SIG-M5 (cell line): ENCODE results near the gene ROPN1B.

Experiments
- DNase-seq: peaks from one replicate; lab custom pipeline; 2025; lab: John Stamatoyannopoulos, UW

Gene ROPN1B

GRCh38 chr3:126005951-126006350 lies 37.0 kb downstream of the ROPN1B start:
- DNase-seq: no peak

GRCh38 chr3:126008219-126008618 lies 39.2 kb downstream of the ROPN1B start:
- DNase-seq: no peak

GRCh38 chr3:126009181-126009580 lies 40.2 kb downstream of the ROPN1B start:
- no peak for DNase-seq

- DNase-seq: no peak
Observed at GRCh38 chr3:126013751-126014156, 44.8 kb downstream of the ROPN1B start.

- DNase-seq: no peak
Observed at GRCh38 chr3:126014252-126014651, 45.3 kb downstream of the ROPN1B start.

- DNase-seq: no peak
Observed at GRCh38 chr3:126015075-126015474, 46.1 kb downstream of the ROPN1B start.

GRCh38 chr3:126016616-126017015 lies 47.6 kb downstream of the ROPN1B start:
- DNase-seq: no peak

- no peak for DNase-seq
Observed at GRCh38 chr3:126017362-126017761, 48.4 kb downstream of the ROPN1B start.

GRCh38 chr3:126018545-126018944 lies 49.6 kb downstream of the ROPN1B start:
- DNase-seq: no peak

GRCh38 chr3:126018995-126019394 lies 50.0 kb downstream of the ROPN1B start:
- DNase-seq: no peak

GRCh38 chr3:126019683-126020082 lies 50.7 kb downstream of the ROPN1B start:
- no peak for DNase-seq

- no peak for DNase-seq
Observed at GRCh38 chr3:126021224-126021623, 52.2 kb downstream of the ROPN1B start.

GRCh38 chr3:126021702-126022101 lies 52.7 kb downstream of the ROPN1B start:
- no peak for DNase-seq

GRCh38 chr3:126022741-126023359 lies 53.9 kb downstream of the ROPN1B start:
- DNase-seq: no peak

GRCh38 chr3:126023390-126023789 lies 54.4 kb downstream of the ROPN1B start:
- DNase-seq: no peak

- DNase-seq: no peak
Observed at GRCh38 chr3:126024049-126024854, 55.3 kb downstream of the ROPN1B start.

GRCh38 chr3:126025116-126025729 lies 56.2 kb downstream of the ROPN1B start:
- DNase-seq: no peak

- no peak for DNase-seq
Observed at GRCh38 chr3:126025862-126026261, 56.9 kb downstream of the ROPN1B start.

- no peak for DNase-seq
Observed at GRCh38 chr3:126026277-126026751, 57.3 kb downstream of the ROPN1B start.

GRCh38 chr3:126026761-126027160 lies 57.8 kb downstream of the ROPN1B start:
- no peak for DNase-seq

GRCh38 chr3:126028096-126028495 lies 59.1 kb downstream of the ROPN1B start:
- no peak for DNase-seq

GRCh38 chr3:126029241-126029640 lies 60.3 kb downstream of the ROPN1B start:
- no peak for DNase-seq

- DNase-seq: no peak
Observed at GRCh38 chr3:126030455-126030854, 61.5 kb downstream of the ROPN1B start.
